GM23338 (cell line): ENCODE results near the gene RAD21L1.

Experiments used
- CREB1 ChIP-seq: fragments of 250-450 bp; sonication (Bioruptor Pico); IDR thresholded peaks from 2 replicates; pipeline ENCODE4 v1.5.0; 2020; ENCODE audit warnings: low read depth, mild to moderate bottlenecking, moderate library complexity
- CTCF ChIP-seq, 2 experiments: fragments of 200-600 bp in 1 of 2; sonication (generic) in 1 of 2; conservative IDR thresholded peaks; 2 replicates each; pipeline versions ENCODE4 v1.5.1 to v1.6.1; 2016 to 2017; ENCODE audit warnings: antibody characterized with exemption in 2 of 2, low read depth in 2 of 2, mild to moderate bottlenecking in 2 of 2, moderate library complexity in 1 of 2
- ETS1 ChIP-seq: IDR thresholded peaks from 2 replicates; pipeline ENCODE4 v1.6.1; 2016; ENCODE audit warnings: antibody characterized with exemption
- EZH2 ChIP-seq: fragments of 200-600 bp; sonication (generic); IDR thresholded peaks from one replicate; pipeline ENCODE4 v1.8.0; 2017; ENCODE audit warnings: antibody characterized with exemption, mild to moderate bottlenecking, low read depth; ENCODE audit not compliant: unreplicated experiment
- EZH2phosphoT487 ChIP-seq: fragments of 200-600 bp; sonication (generic); IDR thresholded peaks from one replicate; pipeline ENCODE4 v1.8.1; 2018; ENCODE audit warnings: antibody characterized with exemption; ENCODE audit not compliant: unreplicated experiment
- JUNB ChIP-seq: IDR thresholded peaks from one replicate; pipeline ENCODE4 v1.6.1; 2016; ENCODE audit warnings: antibody characterized with exemption; ENCODE audit not compliant: unreplicated experiment
- NANOG ChIP-seq: IDR thresholded peaks from 2 replicates; pipeline ENCODE4 v1.6.1; 2016; ENCODE audit warnings: antibody characterized with exemption, borderline replicate concordance
- POLR2AphosphoS5 ChIP-seq: IDR thresholded peaks from 2 replicates; pipeline ENCODE4 v1.6.1; 2016; ENCODE audit warnings: antibody characterized with exemption, low read depth
- REST ChIP-seq: IDR thresholded peaks from one replicate; pipeline ENCODE4 v1.6.1; 2018; ENCODE audit warnings: antibody characterized with exemption; ENCODE audit not compliant: unreplicated experiment
- STAT1 ChIP-seq: IDR thresholded peaks from one replicate; pipeline ENCODE4 v1.6.1; 2016; ENCODE audit warnings: antibody characterized with exemption; ENCODE audit not compliant: unreplicated experiment
- ZNF331 ChIP-seq: fragments of 250-450 bp; sonication (Bioruptor Pico); IDR thresholded peaks from 2 replicates; pipeline ENCODE4 v1.5.0; 2020; ENCODE audit warnings: low read depth, mild to moderate bottlenecking, moderate library complexity

- TF ChIP-seq CTCF (conservative IDR thresholded peaks at IDR 0.05; ENCODE audit: low read depth in 2 of 2) (no peak), STAT1 (no peak), REST (no peak), CREB1 (no peak), EZH2phosphoT487 (no peak), EZH2 (no peak), JUNB (no peak), POLR2AphosphoS5 (no peak), ETS1 (no peak), NANOG (no peak), ZNF331 (no peak)
These were observed 54.6 kb downstream of the RAD21L1 start for GRCh38 chr20:1280195-1281102.
